ENCODE measurements around the gene HEXIM2. TPM values are rescaled to one million over a fixed set of nuclear protein-coding genes. Genes with fewer than 3 reads are reported as not detected.
A peak's percentile ranks its signal among the peaks of the same experiment; 100 is the strongest.

Gene HEXIM2
- total and polyA plus RNA-seq, 2 of the 13 experiments (the other 11 are each of a cell fraction or from before 2014, with no cell fraction given) = 27.1 to 32.4 TPM

DNA sequence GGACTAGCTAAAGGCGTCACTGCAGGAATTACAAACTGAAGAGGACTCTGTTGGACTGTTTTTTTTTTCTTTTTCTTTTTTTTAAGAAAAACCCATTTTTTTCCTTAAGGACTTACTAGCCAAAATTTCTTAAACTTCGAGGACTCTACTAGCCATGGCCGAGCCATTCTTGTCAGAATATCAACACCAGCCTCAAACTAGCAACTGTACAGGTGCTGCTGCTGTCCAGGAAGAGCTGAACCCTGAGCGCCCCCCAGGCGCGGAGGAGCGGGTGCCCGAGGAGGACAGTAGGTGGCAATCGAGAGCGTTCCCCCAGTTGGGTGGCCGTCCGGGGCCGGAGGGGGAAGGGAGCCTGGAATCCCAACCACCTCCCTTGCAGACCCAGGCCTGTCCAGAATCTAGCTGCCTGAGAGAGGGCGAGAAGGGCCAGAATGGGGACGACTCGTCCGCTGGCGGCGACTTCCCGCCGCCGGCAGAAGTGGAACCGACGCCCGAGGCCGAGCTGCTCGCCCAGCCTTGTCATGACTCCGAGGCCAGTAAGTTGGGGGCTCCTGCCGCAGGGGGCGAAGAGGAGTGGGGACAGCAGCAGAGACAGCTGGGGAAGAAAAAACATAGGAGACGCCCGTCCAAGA lies 12.5 kb upstream of the HEXIM2 start (continued):
- TF ChIP-seq, protein P1, sequence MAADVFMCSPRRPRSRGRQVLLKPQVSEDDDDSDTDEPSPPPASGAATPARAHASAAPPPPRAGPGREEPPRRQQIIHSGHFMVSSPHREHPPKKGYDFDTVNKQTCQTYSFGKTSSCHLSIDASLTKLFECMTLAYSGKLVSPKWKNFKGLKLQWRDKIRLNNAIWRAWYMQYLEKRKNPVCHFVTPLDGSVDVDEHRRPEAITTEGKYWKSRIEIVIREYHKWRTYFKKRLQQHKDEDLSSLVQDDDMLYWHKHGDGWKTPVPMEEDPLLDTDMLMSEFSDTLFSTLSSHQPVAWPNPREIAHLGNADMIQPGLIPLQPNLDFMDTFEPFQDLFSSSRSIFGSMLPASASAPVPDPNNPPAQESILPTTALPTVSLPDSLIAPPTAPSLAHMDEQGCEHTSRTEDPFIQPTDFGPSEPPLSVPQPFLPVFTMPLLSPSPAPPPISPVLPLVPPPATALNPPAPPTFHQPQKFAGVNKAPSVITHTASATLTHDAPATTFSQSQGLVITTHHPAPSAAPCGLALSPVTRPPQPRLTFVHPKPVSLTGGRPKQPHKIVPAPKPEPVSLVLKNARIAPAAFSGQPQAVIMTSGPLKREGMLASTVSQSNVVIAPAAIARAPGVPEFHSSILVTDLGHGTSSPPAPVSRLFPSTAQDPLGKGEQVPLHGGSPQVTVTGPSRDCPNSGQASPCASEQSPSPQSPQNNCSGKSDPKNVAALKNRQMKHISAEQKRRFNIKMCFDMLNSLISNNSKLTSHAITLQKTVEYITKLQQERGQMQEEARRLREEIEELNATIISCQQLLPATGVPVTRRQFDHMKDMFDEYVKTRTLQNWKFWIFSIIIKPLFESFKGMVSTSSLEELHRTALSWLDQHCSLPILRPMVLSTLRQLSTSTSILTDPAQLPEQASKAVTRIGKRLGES (CRISPR knock-in tag; IDR thresholded peaks at IDR 0.05; ENCODE audit: borderline replicate concordance) = no peak
- peak; percentile 77; the same call in 1 of the 2 replicates for TF ChIP-seq ELF4 (CRISPR knock-in tag; IDR thresholded peaks at IDR 0.05; ENCODE audit: borderline replicate concordance)
- TF ChIP-seq TOE1 (CRISPR knock-in tag; IDR thresholded peaks at IDR 0.05) = peak; percentile 52; the same call in 1 of the 2 replicates
- TF ChIP-seq KLF11 (CRISPR knock-in tag; IDR thresholded peaks at IDR 0.05) = no peak
- no peak for TF ChIP-seq ZNF430 (CRISPR knock-in tag; IDR thresholded peaks at IDR 0.05)
- TF ChIP-seq NFIB (CRISPR knock-in tag; IDR thresholded peaks at IDR 0.05; ENCODE audit: borderline replicate concordance) = no peak
- TF ChIP-seq XRCC5 (optimal IDR thresholded peaks at IDR 0.05; ENCODE audit: low read length) = peak; percentile 95
- peak; percentile 89 for TF ChIP-seq ZNF740 (CRISPR knock-in tag; IDR thresholded peaks at IDR 0.05)
- TF ChIP-seq NFE2L2 (IDR thresholded peaks at IDR 0.05; ENCODE audit: low read length) = no peak
- TF ChIP-seq SIN3B (IDR thresholded peaks at IDR 0.05; ENCODE audit: low read length) = no peak; the same call in 1 of the 2 replicates
- TF ChIP-seq, protein P2, sequence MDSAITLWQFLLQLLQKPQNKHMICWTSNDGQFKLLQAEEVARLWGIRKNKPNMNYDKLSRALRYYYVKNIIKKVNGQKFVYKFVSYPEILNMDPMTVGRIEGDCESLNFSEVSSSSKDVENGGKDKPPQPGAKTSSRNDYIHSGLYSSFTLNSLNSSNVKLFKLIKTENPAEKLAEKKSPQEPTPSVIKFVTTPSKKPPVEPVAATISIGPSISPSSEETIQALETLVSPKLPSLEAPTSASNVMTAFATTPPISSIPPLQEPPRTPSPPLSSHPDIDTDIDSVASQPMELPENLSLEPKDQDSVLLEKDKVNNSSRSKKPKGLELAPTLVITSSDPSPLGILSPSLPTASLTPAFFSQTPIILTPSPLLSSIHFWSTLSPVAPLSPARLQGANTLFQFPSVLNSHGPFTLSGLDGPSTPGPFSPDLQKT (CRISPR knock-in tag; IDR thresholded peaks at IDR 0.05; ENCODE audit: borderline replicate concordance) = no peak
- no peak for TF ChIP-seq DNMT1 (CRISPR knock-in tag; IDR thresholded peaks at IDR 0.05)
- TF ChIP-seq ZNF275 (CRISPR knock-in tag; IDR thresholded peaks at IDR 0.05; ENCODE audit: borderline replicate concordance) = no peak
- TF ChIP-seq ZNF710 (CRISPR knock-in tag; IDR thresholded peaks at IDR 0.05; ENCODE audit: borderline replicate concordance) = no peak
- TF ChIP-seq MIER3 (CRISPR knock-in tag; IDR thresholded peaks at IDR 0.05; ENCODE audit: borderline replicate concordance) = no peak; the same call in 1 of the 2 replicates
- no peak for TF ChIP-seq RORA (CRISPR knock-in tag; IDR thresholded peaks at IDR 0.05)
- TF ChIP-seq ZFP82 (CRISPR knock-in tag; IDR thresholded peaks at IDR 0.05; ENCODE audit: borderline replicate concordance) = no peak
- no peak for TF ChIP-seq ZBTB46 (CRISPR knock-in tag; IDR thresholded peaks at IDR 0.05; ENCODE audit: borderline replicate concordance)
- TF ChIP-seq ZFP90 (CRISPR knock-in tag; IDR thresholded peaks at IDR 0.05; ENCODE audit: borderline replicate concordance) = 0 out of 2 replicates have a peak, but pooled peaks have one; percentile 73
